Activated T-helper 1 cell treated with anti-CD3 and anti-CD28 coated beads, Interleukin-12 subunit alpha, Interleukin-12 subunit beta, Interleukin-2, Interleukin-4 antibody, amounts not matched to agents 30 ng/mL and 10 ng/mL and 1 ng/mL, durations not matched to agents 14 hours and 24 hours and 36 hours (primary cell): Measurements from ENCODE around the gene RMI1. TPM values are rescaled to one million over a fixed set of nuclear protein-coding genes. Genes with fewer than 3 reads are reported as not detected.

Experiments
- total RNA-seq: library from RNA; stranded (reverse); gene quantifications from 2 replicates; pipeline ENCODE4 v1.2.3, GENCODE V29; 2022

RMI1 gene
- total RNA-seq, 1 donor from 2014 or later, result 25.6 TPM

Other genes starting within 250 kb of the RMI1 start
- gene GKAP1, start 163.0 kb upstream of the RMI1 start, total RNA-seq, result 1.5 TPM in 2 replicates
- 2.9 TPM in 2 replicates for gene KIF27, start 59.4 kb upstream of the RMI1 start, total RNA-seq
- 861 and 865 TPM in 2 replicates for gene HNRNPK, start 590 bp upstream of the RMI1 start, total RNA-seq